Astrocyte (in vitro differentiated cells and primary cell): Measurements from ENCODE around the gene WFDC9.

Experiments
- EZH2 ChIP-seq: IDR thresholded peaks from 2 replicates; pipeline ENCODE4 v1.6.1; 2012; ENCODE audit warnings: mild to moderate bottlenecking, low read length, inconsistent platforms; ENCODE audit not compliant: insufficient read depth
- TF ChIP-seq, protein P1 (sequence below): IDR thresholded peaks from 2 replicates; pipeline ENCODE4 v1.5.1; 2011; ENCODE audit warnings: low read depth, mild to moderate bottlenecking, inconsistent platforms, low read length, moderate library complexity; ENCODE audit not compliant: insufficient read depth

GRCh38 chr20:45589725-45590124 is 41.4 kb downstream of the WFDC9 start:
- TF ChIP-seq, protein P1, sequence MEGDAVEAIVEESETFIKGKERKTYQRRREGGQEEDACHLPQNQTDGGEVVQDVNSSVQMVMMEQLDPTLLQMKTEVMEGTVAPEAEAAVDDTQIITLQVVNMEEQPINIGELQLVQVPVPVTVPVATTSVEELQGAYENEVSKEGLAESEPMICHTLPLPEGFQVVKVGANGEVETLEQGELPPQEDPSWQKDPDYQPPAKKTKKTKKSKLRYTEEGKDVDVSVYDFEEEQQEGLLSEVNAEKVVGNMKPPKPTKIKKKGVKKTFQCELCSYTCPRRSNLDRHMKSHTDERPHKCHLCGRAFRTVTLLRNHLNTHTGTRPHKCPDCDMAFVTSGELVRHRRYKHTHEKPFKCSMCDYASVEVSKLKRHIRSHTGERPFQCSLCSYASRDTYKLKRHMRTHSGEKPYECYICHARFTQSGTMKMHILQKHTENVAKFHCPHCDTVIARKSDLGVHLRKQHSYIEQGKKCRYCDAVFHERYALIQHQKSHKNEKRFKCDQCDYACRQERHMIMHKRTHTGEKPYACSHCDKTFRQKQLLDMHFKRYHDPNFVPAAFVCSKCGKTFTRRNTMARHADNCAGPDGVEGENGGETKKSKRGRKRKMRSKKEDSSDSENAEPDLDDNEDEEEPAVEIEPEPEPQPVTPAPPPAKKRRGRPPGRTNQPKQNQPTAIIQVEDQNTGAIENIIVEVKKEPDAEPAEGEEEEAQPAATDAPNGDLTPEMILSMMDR: no peak
- no peak for TF ChIP-seq EZH2
